ENCODE measurements around the gene TRNP1. TPM values are rescaled to one million over a fixed set of nuclear protein-coding genes. Genes with fewer than 3 reads are reported as not detected.

TRNP1 gene
- total RNA-seq, 1 donor, result 27.6 TPM

DNA sequence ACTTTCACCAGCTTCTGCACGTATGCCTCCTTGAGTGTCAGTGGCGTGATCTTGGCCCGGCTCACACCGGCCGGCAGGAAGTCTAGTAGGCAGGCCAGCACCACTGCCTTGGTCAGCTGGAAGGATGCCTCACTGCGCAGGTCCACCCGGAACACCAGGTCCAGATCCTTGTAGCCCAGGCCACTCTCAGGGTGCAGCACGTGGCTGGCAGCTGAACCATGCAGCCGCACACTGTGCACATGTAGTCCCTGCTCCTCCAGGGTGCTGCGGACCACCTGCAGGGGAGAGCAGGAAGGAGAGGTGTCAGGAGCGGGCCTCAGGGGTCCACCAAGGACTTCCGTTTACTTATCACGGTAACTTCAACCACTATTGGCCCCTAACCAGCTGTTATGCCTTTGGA lies 13.2 kb downstream of the TRNP1 start:
- TF ChIP-seq, protein P1, sequence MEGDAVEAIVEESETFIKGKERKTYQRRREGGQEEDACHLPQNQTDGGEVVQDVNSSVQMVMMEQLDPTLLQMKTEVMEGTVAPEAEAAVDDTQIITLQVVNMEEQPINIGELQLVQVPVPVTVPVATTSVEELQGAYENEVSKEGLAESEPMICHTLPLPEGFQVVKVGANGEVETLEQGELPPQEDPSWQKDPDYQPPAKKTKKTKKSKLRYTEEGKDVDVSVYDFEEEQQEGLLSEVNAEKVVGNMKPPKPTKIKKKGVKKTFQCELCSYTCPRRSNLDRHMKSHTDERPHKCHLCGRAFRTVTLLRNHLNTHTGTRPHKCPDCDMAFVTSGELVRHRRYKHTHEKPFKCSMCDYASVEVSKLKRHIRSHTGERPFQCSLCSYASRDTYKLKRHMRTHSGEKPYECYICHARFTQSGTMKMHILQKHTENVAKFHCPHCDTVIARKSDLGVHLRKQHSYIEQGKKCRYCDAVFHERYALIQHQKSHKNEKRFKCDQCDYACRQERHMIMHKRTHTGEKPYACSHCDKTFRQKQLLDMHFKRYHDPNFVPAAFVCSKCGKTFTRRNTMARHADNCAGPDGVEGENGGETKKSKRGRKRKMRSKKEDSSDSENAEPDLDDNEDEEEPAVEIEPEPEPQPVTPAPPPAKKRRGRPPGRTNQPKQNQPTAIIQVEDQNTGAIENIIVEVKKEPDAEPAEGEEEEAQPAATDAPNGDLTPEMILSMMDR (IDR thresholded peaks at IDR 0.05; ENCODE audit: insufficient read depth, low read depth, low read length), result no peak

DNA sequence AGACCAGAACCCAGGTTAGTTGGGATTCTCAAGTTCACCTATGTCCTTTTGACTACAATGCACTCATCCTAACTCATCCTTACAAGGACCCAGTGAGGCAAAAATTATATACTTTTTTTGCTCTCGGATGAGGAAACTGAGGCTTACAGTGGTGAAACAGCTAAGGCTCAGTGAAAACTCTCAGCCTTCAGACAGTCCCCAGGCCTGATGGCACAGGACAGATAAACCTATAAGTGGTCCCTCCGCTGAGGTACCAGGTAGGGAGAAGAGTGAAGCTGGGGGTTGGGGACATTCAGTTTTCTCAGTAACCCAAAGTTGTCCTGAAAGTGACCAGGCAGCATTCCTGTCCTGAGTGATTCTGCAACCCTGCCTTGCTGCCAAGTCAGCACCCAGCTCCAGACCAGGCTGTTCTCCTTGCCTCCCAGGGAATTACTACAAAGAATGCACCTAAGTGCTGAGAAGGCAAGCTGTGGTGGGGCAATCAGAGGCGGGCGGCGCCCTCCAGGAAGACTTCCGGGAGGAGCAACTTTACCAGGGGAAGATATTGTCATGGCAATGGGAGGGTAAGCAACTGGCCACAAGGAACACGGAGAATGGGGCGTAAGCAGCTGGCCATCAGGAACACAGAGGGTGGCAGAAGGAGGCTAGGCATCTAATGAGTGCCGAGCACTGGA lies 14.6 kb downstream of the TRNP1 start:
- DNase-seq (ENCODE audit: low read depth), result peak; percentile 75
- no peak overlapping the region for H3K4me3 ChIP-seq (ENCODE audit: low read depth, low read length)
- TF ChIP-seq, protein P1 (IDR thresholded peaks at IDR 0.05; ENCODE audit: insufficient read depth, low read depth, low read length), result no peak

More for the DNA sequence above, 13.2 kb downstream of the TRNP1 start:
- H3K4me3 ChIP-seq (ENCODE audit: low read depth, low read length), result no peak overlapping the region
- no peak for DNase-seq (ENCODE audit: low read depth)

DNA sequence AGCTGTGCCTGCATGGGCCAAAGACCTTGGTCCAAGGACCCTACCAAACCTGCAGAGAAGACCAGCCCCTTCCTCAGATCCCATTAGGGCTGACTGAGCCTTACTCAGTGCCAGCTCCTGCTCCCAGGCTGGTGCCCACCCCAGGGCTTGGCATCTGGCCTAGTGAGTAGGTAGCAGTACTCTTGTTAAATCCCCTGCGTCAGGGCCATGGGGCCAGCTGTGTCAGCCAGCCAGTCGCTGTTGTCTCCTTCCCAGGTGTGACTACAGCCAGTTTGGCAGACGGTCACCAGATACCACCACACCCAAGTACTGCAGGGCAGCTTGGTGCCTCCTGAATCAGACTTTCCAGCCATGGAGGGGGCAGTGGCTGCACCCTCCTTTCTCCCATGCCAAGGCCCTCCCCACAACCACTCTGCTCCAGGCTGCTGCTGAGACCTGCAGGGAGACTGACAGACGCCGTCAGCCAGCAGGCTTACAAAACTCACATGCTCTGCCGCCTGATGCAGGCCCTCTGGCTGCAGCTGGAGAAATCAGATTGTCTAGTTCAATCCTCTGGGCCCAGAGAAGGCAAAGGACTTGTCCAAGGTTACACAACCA lies 16.2 kb downstream of the TRNP1 start:
- TF ChIP-seq, protein P1 (IDR thresholded peaks at IDR 0.05; ENCODE audit: insufficient read depth, low read depth, low read length), result no peak
- H3K4me3 ChIP-seq (ENCODE audit: low read depth, low read length), result no peak overlapping the region
- no peak for DNase-seq (ENCODE audit: low read depth)

DNA sequence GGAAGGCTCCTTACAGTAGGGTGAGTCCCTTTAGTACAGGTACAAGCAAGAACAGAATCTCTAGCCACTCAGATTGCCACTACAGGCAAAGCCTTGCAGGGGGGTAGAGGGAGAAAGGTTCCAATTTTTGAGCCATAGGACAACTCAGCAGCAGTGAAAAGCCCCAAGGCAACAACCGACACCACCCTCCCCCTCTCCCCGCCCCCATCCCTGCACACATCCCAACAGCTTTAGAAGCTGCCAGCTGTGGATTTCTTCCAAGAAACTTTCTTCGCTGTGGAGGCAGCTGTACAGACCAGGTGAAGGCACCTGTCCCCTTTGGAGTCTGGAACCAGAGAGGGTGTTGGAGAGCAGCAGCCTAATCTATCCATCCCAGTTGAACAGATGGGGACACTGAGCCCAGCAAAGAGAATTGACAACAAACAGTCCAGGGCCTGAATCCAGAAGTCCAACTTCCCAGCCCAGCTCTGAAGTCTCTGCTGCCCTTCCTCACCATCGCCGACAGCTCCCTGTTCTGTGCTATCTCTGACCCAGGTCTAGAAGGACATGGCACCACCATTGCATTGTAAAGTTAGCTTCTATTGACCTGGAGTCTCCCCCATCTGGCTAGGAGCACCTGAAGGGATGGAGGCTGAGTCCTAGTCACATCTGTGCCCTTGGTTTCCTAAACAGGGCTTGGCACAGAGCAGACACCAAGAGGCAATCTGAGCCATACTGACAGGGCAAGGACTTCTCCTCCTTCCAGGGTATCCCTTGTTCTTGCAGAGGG lies 16.9 kb downstream of the TRNP1 start:
- TF ChIP-seq, protein P1 (IDR thresholded peaks at IDR 0.05; ENCODE audit: insufficient read depth, low read depth, low read length), result no peak
- H3K4me3 ChIP-seq (ENCODE audit: low read depth, low read length), result peak overlapping the region; percentile 33
- no peak for DNase-seq (ENCODE audit: low read depth)

DNA sequence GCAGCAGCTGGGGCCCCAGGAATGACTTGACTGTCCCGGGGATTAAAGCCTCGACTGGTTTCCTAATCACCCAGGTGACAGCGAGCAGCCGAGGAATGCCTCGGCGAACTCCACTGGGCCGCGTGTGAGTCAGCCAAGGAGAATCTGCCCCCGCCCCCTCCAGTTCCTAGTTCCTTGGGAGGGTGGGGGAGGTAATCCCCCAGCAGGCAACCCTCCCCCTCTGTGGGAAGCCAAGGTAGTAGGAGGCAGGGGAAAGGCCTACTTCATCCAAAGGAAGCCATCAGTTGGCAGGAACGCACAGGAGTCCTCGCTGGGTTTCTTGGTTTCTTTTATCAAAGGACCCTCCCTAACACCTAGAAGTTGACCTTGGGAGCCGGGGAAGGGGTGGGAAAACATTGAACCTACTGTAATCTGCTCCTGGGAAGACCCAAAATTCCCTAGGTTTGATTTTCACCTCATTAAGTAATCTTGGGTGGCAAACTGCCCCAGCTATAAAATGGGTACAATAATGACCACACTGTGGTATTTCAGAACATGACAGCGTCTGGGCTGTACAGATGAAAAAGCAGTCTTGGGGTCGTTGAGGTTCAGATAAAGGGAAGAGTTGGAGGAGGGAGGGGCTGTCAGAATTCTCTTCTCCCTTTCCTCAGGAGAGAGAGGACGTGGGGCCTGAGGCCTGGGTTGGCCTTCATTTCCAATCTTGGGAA lies 17.7 kb downstream of the TRNP1 start:
- TF ChIP-seq, protein P1 (IDR thresholded peaks at IDR 0.05; ENCODE audit: insufficient read depth, low read depth, low read length), result no peak
- peak overlapping the region; percentile 63 for H3K4me3 ChIP-seq (ENCODE audit: low read depth, low read length)
- DNase-seq (ENCODE audit: low read depth), result peak; percentile 89

DNA sequence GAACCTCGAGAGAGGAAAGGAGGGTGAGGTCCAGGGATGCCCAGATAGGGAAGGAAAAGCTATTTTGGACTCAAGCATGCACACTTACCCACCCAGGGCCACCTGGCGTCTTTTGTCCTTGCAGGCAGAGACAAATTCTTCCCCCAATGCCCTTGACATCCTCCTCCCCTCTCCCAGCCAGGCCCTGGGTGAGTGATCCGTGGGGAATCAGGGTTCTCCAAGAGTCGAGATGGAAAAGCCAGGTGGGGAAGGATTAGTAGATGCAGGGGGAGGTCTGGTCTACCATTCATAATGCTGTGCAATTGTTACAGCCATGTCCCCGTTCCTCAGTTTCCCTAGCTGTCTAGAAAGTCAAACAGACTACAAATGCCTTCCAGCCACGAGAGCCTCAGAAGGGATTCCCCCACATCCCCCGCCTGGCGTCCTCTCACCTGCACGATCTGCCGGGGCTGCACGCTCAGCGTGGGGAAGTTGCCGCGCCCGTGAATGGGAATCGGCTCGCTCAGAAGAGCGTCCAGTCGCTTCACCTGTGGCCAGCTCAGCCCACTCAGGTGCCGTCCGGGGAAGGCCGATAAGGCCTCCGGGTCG lies 18.6 kb downstream of the TRNP1 start:
- TF ChIP-seq, protein P1 (IDR thresholded peaks at IDR 0.05; ENCODE audit: insufficient read depth, low read depth, low read length), result no peak
- peak overlapping the region; percentile 63 for H3K4me3 ChIP-seq (ENCODE audit: low read depth, low read length)
- DNase-seq (ENCODE audit: low read depth), result no peak
